MG63 (cell line): ENCODE measurements around the gene EFNA3. TPM values are rescaled to one million over a fixed set of nuclear protein-coding genes. Genes with fewer than 3 reads are reported as not detected.
A peak's percentile ranks its signal among the peaks of the same experiment; 100 is the strongest.

Source experiments
- DNase-seq: peaks from one replicate; pipeline ENCODE4 v3.0.0-alpha.2; 2020
- H3K27me3 ChIP-seq: fragments of 250-450 bp; sonication (Bioruptor Pico); 2 replicates; pipeline ENCODE4 v1.5.1; 2020; ENCODE audit warnings: mild to moderate bottlenecking, moderate library complexity
- H3K36me3 ChIP-seq: fragments of 250-450 bp; sonication (Bioruptor Pico); 2 replicates; pipeline ENCODE4 v1.5.1; 2020; ENCODE audit warnings: mild to moderate bottlenecking, moderate library complexity
- H3K4me3 ChIP-seq: fragments of 250-450 bp; sonication (Bioruptor Pico); 2 replicates; pipeline ENCODE4 v1.5.1; 2020; ENCODE audit warnings: mild to moderate bottlenecking, moderate library complexity
- H3K9me3 ChIP-seq: fragments of 250-450 bp; sonication (Bioruptor Pico); 2 replicates; pipeline ENCODE4 v1.5.1; 2020; ENCODE audit warnings: mild to moderate bottlenecking, moderate library complexity
- total RNA-seq: library from RNA; depleted of rRNA; stranded (reverse); fragments of >200 nt; shearing (Covaris generic); gene quantifications from 2 replicates; pipeline ENCODE4 v1.2.3, GENCODE V29; 2014; ENCODE audit warnings: low replicate concordance

Gene EFNA3
- total RNA-seq, 1 experiment from 2014 or later = 3.0 TPM

- DNase-seq = peak; percentile 85
- Histone ChIP-seq H3K36me3 (peaks cover 49% of the 10 kb centered on the region), H3K4me3 (no peak overlapping the region)
Measured at GRCh38 chr1:155061381-155062150, 17.1 kb upstream of the EFNA3 start.

GRCh38 chr1:155062151-155062686 is 16.4 kb upstream of the EFNA3 start:
- H3K36me3 ChIP-seq = peaks cover 42% of the 10 kb centered on the region
- no peak for DNase-seq
- H3K4me3 ChIP-seq = no peak overlapping the region
- H3K9me3 ChIP-seq = no peaks in the 10 kb centered on the region
- H3K27me3 ChIP-seq = no peaks in the 10 kb centered on the region

More at GRCh38 chr1:155061381-155062150, 17.1 kb upstream of the EFNA3 start:
- Histone ChIP-seq H3K27me3 (no peaks in the 10 kb centered on the region), H3K9me3 (no peaks in the 10 kb centered on the region)

- no peak for DNase-seq
- peak overlapping the region; percentile 85 for H3K4me3 ChIP-seq
- peaks cover 36% of the 10 kb centered on the region for H3K36me3 ChIP-seq
- H3K27me3 ChIP-seq = no peaks in the 10 kb centered on the region
- H3K9me3 ChIP-seq = no peaks in the 10 kb centered on the region
Measured at GRCh38 chr1:155062702-155063411, 15.8 kb upstream of the EFNA3 start.

GRCh38 chr1:155063550-155064110 is 15.0 kb upstream of the EFNA3 start, which contains the start of gene EFNA4:
TSS of gene EFNA4 (plus strand) at chr1:155063740. CDS start at chr1:155063824, 84 bp downstream.
- Histone ChIP-seq H3K36me3 (peaks cover 28% of the 10 kb centered on the region), H3K4me3 (peak within 1 kb of the TSS; percentile 85), H3K27me3 (no peaks in the 10 kb centered on the region), H3K9me3 (no peaks in the 10 kb centered on the region)
- peak; percentile 85 for DNase-seq

GRCh38 chr1:155064111-155064831 is 14.4 kb upstream of the EFNA3 start:
- Histone ChIP-seq H3K27me3 (no peaks in the 10 kb centered on the region), H3K36me3 (peaks cover 27% of the 10 kb centered on the region), H3K4me3 (peak overlapping the region; percentile 85), H3K9me3 (no peaks in the 10 kb centered on the region)
- no peak for DNase-seq

- Histone ChIP-seq H3K36me3 (peaks cover 24% of the 10 kb centered on the region), H3K4me3 (no peak overlapping the region; the same call in 1 of the 2 replicates), H3K9me3 (no peaks in the 10 kb centered on the region), H3K27me3 (no peaks in the 10 kb centered on the region)
- DNase-seq = no peak
Measured at GRCh38 chr1:155064832-155065429, 13.7 kb upstream of the EFNA3 start.

GRCh38 chr1:155066777-155067176 is 11.9 kb upstream of the EFNA3 start:
- Histone ChIP-seq H3K9me3 (no peaks in the 10 kb centered on the region), H3K36me3 (peaks cover 18% of the 10 kb centered on the region), H3K27me3 (no peaks in the 10 kb centered on the region), H3K4me3 (no peak overlapping the region)
- no peak for DNase-seq

- Histone ChIP-seq H3K9me3 (no peaks in the 10 kb centered on the region), H3K36me3 (peaks cover 3% of the 10 kb centered on the region; the same call in 1 of the 2 replicates), H3K4me3 (no peak overlapping the region), H3K27me3 (no peaks in the 10 kb centered on the region)
- DNase-seq = no peak
Measured at GRCh38 chr1:155068599-155068998, 10.0 kb upstream of the EFNA3 start.

- Histone ChIP-seq H3K9me3 (no peaks in the 10 kb centered on the region), H3K4me3 (no peak overlapping the region), H3K36me3 (peaks cover 3% of the 10 kb centered on the region; the same call in 1 of the 2 replicates), H3K27me3 (no peaks in the 10 kb centered on the region)
- peak; percentile 56 for DNase-seq
Measured at GRCh38 chr1:155069551-155070157, 9.0 kb upstream of the EFNA3 start.

- Histone ChIP-seq H3K36me3 (peaks cover 3% of the 10 kb centered on the region; the same call in 1 of the 2 replicates), H3K9me3 (no peaks in the 10 kb centered on the region), H3K4me3 (no peak overlapping the region), H3K27me3 (no peaks in the 10 kb centered on the region)
- DNase-seq = no peak
Measured at GRCh38 chr1:155070158-155070621, 8.4 kb upstream of the EFNA3 start.

- no peak for DNase-seq
- H3K27me3 ChIP-seq = no peaks in the 10 kb centered on the region
- H3K9me3 ChIP-seq = no peaks in the 10 kb centered on the region
- H3K36me3 ChIP-seq = peaks cover 3% of the 10 kb centered on the region; the same call in 1 of the 2 replicates
- H3K4me3 ChIP-seq = no peak overlapping the region
Measured at GRCh38 chr1:155070721-155071569, 7.7 kb upstream of the EFNA3 start.

- Histone ChIP-seq H3K9me3 (no peaks in the 10 kb centered on the region), H3K4me3 (no peak overlapping the region), H3K27me3 (no peaks in the 10 kb centered on the region)
Measured at GRCh38 chr1:155071701-155072100, 6.9 kb upstream of the EFNA3 start.

GRCh38 chr1:155072531-155073289 is 5.9 kb upstream of the EFNA3 start:
- no peak for DNase-seq
- H3K36me3 ChIP-seq = peaks cover 3% of the 10 kb centered on the region; the same call in 1 of the 2 replicates
- H3K27me3 ChIP-seq = no peaks in the 10 kb centered on the region
- no peak overlapping the region for H3K4me3 ChIP-seq
- H3K9me3 ChIP-seq = no peaks in the 10 kb centered on the region

More at GRCh38 chr1:155071701-155072100, 6.9 kb upstream of the EFNA3 start:
- H3K36me3 ChIP-seq = peaks cover 3% of the 10 kb centered on the region; the same call in 1 of the 2 replicates
- no peak for DNase-seq
